Retina (tissue), 1 donor: Measurements from ENCODE around the gene WDFY3.

Experiments used
- DNase-seq: peaks from one replicate; pipeline ENCODE4 v3.0.0-alpha.2; 2016

WDFY3 gene

DNA sequence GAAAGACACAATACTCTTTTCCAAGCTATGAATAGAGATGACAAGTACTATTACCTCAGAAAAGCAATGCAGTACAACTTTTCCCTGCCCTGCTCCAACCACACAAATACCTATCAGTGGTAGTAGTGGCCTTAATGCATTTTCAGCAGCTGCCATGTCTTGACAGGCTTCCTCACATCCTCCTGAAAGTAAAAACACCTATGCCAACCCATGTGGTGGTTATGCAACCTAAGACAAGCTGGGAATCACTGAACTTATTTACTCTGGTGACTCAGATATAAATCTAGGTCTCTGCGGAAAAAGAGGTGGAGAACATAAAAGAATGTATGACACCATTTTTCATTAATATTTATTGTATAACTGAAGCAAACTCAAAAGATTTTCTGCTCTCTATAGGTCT is 14.5 kb downstream of the WDFY3 start:
- DNase-seq = no peak

DNA sequence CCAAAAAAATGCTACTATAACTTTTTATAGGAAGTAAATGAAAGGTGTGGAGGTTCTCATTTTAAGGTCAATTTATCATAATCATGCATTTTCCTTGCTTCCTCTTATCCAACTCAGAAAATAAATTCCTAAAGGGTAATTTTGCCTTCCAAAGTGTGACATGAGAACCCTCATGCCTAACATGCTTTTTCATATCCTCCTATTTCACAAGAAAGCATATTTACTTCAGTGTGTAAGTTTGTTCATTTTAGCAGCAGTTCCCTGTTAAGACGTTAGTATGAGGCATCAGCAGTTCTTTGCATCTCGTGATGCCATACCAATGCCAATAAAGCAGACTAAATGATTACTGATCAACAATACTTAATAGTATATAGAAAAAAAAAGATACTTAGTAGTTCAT is 18.4 kb downstream of the WDFY3 start:
- no peak for DNase-seq

DNA sequence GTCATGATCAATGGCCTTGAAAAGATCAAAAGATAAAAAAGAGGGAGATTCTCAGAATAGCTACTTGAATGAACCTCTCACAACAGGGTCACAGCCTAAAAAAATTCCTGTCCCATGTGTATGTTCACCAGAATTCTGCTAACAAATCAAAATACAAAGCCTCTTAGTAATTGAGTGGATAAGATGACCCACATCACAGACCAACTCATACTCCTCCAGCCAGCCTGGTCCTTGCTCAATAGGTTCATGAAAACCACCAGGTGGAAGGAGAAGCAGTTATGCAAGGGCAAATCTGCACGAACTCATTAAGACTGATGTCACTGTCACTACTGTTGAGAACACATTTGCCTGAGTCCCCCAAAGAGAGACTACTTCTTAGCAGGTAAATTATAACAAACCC is 21.5 kb downstream of the WDFY3 start:
- no peak for DNase-seq

DNA sequence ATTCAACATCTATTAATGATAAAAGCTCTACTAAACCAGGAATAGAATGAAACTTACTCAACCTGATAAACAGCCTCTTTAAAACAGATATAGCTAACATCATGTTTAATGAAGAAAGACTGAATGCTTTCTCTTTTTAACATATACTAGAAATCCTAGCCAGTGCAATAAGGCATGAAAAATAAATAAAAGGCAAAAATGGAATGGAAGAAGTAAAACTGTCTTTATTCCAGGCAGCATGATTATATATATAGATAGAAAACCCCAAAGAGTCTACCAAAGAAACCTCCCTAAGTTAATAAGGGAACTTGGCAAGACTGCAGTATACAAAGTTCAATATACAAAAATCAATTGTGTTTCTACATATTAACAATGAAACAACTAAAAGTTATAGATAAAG is 25.5 kb downstream of the WDFY3 start:
- no peak for DNase-seq

DNA sequence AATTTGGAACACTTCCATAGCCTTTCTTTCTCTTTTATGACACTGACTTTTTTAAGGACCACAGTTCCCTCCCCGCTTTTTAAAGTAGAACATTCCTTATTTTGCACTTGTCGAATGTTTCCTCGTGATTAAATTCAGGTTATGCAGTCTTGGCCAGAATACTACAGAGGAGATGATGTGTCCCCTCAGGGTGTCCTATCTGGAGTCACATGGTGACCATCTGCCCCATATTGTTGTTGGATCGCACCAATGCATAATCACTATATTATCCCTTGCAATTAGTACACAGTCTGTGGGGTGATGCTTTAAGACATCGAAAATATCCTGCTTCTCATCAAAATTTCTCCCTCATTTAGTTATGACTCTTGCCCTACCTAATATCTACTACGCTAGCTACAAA is 27.4 kb downstream of the WDFY3 start:
- no peak for DNase-seq

DNA sequence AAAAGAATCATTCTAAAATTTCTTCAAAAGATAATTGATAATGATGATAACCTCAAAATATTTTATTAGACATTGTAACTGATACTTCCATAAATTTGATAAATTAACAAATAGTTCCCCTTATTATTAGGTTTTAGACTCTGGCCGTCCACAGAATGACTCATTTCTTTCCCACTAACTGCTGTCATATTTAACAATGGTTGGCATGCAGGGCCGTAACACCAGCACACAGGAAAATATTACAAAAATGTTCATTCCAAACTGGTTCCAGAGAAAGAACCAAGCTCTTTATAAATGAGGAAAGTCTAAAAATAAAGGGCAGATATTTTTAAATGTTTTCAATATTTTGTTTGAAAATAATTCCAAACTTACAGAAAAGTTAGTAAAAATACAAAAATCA is 28.2 kb downstream of the WDFY3 start:
- no peak for DNase-seq

DNA sequence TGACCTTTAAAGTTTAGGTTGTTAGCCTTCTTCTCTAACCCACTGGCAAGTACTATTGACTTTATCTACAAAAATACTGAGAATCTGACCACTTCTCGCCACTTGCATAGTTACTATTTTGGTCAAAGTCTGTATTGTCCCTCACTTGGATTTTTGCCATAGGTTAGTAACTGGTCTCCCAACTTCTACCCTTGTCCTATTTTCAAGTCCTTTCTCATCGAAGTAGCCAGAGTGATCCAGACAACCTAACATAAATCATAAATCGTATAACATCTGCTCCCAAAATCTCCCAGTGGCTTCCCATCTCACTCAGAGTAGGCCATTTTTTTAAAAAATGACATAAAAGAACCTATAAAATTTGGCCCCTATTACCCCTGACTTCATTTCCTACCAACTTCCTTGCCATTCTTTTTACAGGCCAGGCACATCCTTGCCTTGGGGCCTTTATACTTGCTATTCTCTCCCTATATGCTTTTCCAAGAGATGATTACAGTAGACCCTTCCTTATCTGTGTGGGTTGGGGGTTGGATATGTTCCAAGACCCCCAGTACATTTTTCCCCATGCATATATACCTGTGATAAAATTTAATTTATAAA is 29.0 kb downstream of the WDFY3 start:
- no peak for DNase-seq

DNA sequence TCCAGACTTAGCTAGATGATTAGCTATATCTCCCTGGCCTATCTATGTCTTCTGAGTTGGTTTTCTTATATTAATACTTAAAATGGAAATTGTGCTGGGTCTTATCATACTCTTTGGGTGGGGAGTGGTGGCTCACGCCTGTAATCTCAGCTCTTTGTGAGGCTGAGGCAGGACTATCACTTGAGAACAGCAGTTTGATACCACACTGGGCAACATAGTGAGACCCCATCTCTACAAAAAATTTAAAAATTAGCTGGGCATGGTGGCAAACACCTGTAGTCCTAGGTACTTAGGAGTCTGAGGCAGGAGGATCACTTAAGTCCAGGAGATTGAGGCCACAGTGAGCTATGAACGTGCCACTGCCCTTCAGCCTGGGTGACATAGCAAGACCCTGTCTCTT is 30.4 kb downstream of the WDFY3 start:
- no peak for DNase-seq

DNA sequence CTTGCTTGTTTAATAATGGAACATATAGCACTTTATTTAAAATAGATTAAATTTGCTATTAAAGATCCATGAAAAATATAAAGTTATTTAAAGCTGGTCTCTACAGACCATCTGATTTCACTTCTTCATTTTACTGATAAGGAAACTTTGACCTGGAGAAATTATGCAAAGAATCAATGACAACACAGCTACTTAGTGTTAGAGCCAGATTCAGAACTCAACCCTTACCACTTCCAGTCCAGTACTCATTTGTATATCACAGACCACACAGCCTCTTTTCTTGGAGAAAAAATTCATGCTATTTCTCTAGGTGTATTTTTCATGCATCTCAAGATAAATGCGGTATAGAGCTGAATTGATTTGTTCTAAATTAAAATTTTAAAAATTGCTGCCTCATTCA is 34.0 kb downstream of the WDFY3 start:
- DNase-seq = no peak

DNA sequence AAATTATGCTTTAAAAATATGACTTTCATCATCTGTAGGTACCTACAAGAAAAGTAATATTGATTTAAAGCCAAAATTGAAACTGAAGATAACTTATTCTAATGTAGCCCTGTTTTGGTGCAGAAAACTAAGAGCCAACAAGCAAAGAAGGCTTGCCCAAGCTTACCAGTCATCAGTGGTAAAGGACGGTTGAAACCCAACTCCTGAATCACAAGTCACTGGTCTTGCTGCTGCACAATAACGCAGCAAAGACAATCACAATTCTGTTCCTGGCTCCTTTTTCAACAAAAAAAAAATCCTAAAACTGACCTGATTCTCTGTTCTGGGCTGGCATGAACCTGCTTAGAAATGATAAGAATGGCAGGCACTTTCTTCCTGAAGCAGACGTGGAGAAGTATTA is 34.5 kb downstream of the WDFY3 start:
- no peak for DNase-seq

DNA sequence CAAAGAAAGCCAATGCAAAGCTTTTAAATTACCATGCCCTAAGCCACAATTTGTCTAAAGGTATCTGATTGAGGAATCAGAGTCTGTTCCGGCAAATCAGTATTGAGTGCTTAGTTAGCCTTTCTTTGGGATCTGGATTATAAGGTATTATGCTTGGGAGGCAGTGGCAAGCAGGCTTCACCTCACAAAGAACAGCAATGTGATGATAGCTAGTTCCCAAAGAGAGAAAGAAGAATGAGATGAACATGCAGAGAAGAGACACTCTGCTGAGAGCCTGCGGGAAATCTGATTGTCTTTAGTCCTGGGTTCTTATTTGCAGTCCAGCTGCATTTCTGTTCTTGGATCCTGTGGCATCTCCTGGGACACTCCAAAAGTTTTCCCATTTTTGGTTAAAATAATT is 35.2 kb downstream of the WDFY3 start:
- DNase-seq = no peak

DNA sequence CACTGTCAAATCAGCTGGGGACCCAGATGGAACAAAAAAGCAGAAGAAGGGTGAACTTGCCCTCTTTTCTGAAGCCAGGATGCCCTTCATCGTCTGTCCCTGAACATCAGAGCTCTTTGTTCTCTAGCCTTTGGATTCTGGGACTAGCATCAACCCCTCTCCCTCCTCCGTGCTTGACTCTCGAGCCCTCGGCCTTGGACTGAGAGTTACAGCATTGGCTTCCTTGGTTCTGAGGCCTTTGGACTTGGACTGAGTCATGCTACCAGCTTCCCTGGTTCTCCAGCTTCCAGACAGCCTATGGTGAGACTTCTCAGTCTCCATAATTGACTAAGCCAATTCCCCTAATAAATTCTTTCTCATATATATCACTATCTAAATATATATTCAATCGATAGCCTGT is 38.4 kb downstream of the WDFY3 start:
- DNase-seq = no peak

DNA sequence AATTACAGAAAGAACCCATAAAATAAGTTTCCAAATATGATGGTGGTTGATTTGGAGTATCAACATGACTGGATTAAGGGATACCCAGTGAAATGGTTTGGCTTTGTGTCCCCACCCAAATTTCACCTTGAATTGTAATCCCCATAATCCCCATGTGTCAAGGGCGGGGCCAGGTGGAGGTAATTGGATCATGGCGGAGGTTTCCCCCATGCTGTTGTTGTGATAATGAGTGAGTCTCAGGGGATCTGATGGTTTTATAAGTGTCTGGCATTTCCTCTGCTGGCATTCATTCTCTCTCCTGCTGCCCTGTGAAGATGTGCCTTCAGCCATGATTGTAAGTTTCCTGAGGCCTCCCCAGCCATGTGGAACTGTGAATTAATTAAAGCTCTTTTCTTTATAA is 39.1 kb downstream of the WDFY3 start:
- no peak for DNase-seq

DNA sequence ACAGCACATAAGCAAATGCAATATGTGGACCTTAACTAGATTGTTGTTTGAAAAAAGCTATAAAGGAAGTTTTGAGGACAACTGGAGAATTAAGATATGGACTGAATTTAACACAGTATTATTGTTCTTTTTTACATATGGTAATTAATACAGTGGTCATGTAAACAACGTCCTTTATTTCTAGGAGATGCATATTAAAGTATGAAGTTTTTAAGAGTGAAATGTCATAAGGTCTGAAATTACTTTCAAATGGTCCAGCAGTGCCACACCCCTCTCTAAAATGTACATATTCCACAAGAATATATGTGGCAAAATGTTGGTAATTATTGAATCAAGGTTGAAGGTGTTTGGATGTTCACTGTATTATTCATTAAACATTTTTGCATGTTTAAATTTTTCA is 40.9 kb downstream of the WDFY3 start:
- DNase-seq = no peak

DNA sequence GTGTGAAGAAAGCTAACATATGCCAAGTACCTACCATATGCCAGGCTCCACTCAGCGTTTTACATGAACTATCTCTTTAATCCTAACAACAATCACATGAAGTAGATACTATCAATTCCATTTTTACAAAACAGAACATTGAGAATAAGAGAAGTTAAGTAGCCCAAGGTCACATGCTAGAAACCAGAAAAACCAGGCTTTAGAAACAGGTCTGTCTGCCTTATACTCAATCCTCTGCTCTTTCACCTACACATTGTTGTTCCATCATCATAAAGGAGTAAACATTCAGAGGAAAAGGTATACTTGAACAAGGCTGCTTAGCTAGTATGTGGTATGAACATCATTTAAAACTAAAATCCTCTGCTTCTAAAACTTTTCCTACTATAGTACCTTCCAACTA is 42.1 kb downstream of the WDFY3 start:
- DNase-seq = no peak

DNA sequence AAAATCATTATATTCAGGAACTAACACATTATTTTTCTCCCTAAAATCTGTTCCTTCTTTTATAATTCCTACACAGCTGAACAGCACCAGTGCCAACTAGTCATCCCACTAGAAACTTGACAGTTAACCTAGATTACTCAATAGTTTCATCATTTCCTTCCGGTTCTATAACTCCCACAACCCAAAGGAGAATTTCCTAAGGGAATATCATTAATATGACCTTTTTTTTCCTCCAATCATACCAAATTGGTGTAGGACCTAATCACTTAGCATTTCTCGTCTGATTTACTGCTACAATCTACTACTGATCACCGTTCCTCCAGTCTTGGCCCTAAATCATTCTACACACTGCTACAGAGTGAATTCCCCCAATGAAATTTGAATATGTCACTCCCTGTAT is 45.9 kb downstream of the WDFY3 start:
- DNase-seq = no peak

DNA sequence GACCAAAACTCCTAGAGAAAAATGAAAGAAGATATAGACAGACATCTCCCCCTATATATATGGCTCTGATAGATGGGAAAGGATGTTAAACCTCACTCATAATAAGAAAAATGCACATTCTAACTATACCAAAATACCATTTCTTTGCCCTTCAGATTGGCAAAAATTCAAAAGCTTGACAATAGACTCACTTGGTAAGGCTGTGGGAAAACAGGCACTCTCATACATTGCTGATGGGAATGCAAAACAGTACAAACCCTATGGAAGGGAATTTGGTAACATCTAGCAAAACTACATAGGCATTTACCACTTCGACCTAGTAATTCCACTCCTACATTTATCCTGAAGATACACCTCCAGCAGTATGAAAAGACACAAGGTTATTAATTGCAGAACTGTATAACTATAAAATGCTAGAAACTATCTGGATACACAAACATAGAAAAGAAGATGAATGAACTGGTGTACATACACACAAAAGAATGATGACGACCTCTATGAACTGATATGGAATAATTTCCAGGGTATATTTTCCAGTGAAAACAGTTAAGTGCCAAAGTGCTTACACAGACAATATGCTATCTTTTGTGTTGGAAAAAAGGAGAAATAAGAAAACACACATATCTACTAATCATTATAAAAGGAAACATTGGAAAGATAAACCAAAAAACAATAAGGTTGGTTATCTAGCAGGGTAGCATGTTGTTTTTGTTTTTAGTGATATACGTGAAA is 48.5 kb downstream of the WDFY3 start:
- no peak for DNase-seq

DNA sequence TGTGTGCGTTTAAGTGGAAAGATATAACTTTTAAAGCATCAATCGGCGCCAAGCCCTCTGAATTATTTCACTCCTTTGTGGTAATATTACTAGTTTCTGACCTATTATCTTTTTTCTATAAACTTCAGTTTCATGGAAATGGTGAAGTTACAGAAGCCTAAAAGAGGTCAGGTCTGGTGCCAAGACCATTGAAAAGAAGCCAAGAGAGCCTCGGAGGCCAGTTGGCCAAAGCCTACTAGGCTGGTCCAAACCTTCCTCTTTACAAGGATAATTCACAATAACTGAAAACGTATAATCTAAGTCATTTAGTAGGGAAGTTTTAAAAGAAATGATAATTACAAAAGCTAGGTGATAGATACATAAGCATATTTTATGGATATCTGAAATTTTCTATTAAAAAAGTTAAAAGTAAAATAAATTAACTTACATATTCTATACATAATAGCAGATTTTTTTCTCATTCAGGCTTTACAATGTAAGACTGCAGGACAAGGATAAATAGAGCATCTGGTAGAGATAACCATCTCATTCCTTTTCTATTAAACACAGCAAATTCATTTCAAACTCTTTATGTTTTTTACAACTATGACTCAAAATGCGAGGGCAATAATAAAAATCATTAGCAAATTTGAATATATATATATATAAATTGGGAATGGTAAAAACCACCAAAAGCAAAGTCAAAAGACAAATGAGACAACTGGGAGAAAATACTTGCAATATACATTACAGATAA is 49.2 kb downstream of the WDFY3 start:
- no peak for DNase-seq

DNA sequence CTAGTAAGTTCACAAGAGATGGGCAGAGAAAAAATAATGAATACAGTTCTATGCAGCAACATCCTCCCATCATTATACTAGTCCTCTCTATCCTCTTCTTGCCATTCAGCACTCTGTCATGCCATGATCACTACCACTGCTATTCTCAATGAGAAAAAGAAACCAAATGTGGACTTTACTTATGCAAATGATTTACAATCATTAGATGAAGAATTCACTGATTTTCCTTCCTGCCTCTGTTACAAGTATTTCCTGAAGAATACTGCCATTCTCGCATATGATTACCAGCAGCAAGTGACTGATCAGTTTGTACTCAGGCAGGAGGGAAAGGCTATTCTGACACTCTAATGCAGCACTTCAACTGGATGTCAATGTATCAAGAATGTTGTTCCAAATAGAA is 50.3 kb downstream of the WDFY3 start:
- DNase-seq = no peak

DNA sequence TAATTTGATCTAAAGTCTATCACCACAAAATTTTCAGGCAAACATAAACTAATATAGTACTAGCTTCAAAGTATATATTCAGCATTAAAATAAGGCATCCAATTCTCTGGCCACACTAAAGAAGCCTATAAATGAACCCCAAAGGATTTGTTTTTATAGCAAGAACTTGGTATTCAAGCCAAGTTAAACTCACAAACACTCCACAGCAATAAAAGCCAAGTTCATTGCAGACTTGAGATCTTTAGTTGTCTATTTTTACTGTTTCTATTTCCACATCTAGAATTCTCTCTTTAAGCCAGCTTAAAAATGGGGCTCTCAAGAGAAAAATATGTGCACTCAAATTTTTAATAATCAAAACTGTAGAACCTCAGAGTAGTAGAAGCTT is 51.1 kb downstream of the WDFY3 start:
- no peak for DNase-seq

DNA sequence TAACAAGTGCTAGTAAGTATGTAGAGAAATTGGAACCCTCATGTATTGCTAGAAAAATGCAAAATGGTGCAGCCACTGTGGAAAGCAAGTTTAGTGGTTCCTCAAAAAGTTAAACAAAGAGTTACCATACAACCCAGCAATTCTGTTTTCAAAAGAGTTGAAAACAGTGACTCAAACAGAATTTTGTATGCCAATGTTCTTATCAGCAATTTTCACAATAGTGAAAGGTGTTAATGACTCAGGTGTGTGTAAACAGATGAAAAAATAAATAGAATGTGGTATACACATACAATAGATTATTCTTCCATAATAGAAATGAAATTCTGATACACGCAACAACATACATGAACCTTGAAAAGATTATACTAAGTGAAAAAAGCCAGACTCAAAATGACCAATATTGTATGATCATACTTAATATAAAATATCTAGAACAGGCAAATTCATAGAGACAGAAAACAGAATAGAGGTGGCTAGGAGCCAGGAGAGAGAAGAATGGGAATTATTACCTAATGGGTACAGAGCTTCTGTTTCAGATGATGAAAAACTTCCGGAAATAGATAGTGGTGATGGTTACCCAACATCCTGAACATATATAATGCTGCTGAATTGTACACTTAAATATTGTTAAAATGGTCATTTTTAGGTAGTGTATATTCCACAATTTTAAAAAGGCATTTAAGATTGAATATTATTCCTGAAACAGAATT is 51.6 kb downstream of the WDFY3 start:
- DNase-seq = no peak

DNA sequence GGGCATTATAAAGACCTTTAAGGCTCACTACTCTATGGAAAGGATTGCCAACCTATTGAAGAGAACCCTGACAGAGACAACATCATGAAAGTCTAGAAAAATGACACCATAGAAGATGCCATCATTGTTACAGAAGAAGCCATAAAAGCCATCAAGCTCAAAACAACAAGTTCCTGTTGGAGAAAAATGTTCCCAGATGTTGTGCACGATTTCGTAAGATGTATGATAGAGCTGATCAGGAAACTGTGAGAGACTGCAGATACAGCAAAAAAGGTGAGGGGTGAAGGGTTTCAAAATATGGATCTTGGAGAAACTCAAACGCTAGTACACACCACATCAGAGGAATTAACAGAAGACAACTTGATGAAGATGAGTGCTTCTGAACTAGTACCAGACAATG is 53.3 kb downstream of the WDFY3 start:
- DNase-seq = no peak

DNA sequence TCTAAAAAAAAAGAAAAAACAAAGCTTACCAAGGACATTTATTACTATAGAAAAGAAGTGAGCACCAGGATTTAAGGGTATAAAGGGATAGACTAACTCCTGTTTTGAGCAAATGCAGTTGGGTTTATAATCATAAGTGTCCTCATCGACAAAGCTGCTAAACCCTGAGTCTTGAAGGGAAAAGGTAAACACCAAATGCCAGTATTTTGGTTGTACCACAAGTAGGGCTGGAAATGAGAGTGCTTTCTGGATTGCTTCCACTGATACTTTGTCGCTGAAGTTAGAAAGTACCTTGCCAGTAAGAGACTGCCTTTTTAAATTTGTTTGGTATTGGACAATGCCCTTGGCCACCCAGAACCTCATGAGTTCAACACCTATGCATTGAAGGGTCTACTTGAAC is 53.7 kb downstream of the WDFY3 start:
- no peak for DNase-seq

DNA sequence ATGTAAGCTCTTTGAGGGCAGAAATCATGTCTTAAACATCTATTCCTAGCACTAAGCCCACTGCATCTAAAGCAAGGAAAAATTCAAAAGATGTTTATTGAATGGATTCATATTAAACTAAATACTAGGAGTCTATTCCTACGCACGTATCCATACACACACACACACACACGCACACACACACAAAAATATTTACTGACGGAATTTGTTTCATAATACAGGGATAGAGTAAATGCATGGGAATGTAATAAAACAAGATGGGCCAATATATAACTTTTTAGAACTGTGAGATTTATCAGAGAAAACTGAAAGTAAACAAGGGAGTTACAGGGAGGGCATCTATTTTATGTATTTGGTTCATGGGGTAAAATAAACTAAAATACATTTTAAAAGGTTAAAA is 57.6 kb downstream of the WDFY3 start:
- no peak for DNase-seq
